Cerebellar nuclear complex (tissue), 1 donor: ENCODE results near the gene CHD6.

Experiments used
- DNase-seq, 2 experiments: peaks; one replicate each; lab custom pipeline; 2025; lab: John Stamatoyannopoulos, UW

The CHD6 gene

GRCh38 chr20:41592516-41593216, 25.5 kb downstream of the CHD6 start:
- no peak for DNase-seq

- no peak for DNase-seq
These were observed 30.2 kb downstream of the CHD6 start for GRCh38 chr20:41587956-41588355.

GRCh38 chr20:41587523-41587922, 30.7 kb downstream of the CHD6 start:
- DNase-seq = no peak

GRCh38 chr20:41586772-41587171, 31.4 kb downstream of the CHD6 start:
- DNase-seq = no peak

- DNase-seq = no peak
These were observed 37.8 kb downstream of the CHD6 start for GRCh38 chr20:41580350-41580749.

- DNase-seq = no peak
These were observed 40.8 kb downstream of the CHD6 start for GRCh38 chr20:41577129-41578009.

- DNase-seq = no peak
These were observed 42.8 kb downstream of the CHD6 start for GRCh38 chr20:41575412-41575811.

GRCh38 chr20:41574802-41575389, 43.3 kb downstream of the CHD6 start:
- no peak for DNase-seq

- DNase-seq = no peak
These were observed 44.2 kb downstream of the CHD6 start for GRCh38 chr20:41573955-41574354.

- DNase-seq = no peak
These were observed 46.1 kb downstream of the CHD6 start for GRCh38 chr20:41572010-41572572.

- no peak for DNase-seq
These were observed 47.2 kb downstream of the CHD6 start for GRCh38 chr20:41571006-41571405.

- no peak for DNase-seq
These were observed 47.6 kb downstream of the CHD6 start for GRCh38 chr20:41570557-41570956.

- DNase-seq = no peak
These were observed 50.6 kb downstream of the CHD6 start for GRCh38 chr20:41567615-41568014.

GRCh38 chr20:41566896-41567527, 51.2 kb downstream of the CHD6 start:
- DNase-seq = no peak

- DNase-seq = no peak
These were observed 55.1 kb downstream of the CHD6 start for GRCh38 chr20:41563087-41563486.

GRCh38 chr20:41560970-41561369, 57.2 kb downstream of the CHD6 start:
- no peak for DNase-seq

GRCh38 chr20:41559658-41560057, 58.5 kb downstream of the CHD6 start:
- no peak for DNase-seq

GRCh38 chr20:41553142-41553879, 64.9 kb downstream of the CHD6 start:
- DNase-seq = no peak

- DNase-seq = no peak
These were observed 65.7 kb downstream of the CHD6 start for GRCh38 chr20:41552295-41553068.

GRCh38 chr20:41551011-41551705, 67.0 kb downstream of the CHD6 start:
- no peak for DNase-seq
